T-helper 9 cell (primary cell): ENCODE results near the gene CDCA8.

Experiments used
- DNase-seq: peaks from one replicate; pipeline ENCODE4 v3.0.0-alpha.2; 2020
- total RNA-seq, 2 donors: gene quantifications; one replicate each; lab custom pipeline; 2026; lab: John Stamatoyannopoulos, UW

Gene CDCA8
- 0.97 to 1.5 reads per million in 2 donors for total RNA-seq

- peak; percentile 98 for DNase-seq
Observed at GRCh38 chr1:37692078-37692833, at the start of gene CDCA8. Gene CDCA8, plus strand, starts transcription at chr1:37692516. Its CDS starts 175 bp downstream, at chr1:37692691.

GRCh38 chr1:37647281-37647680 lies 45.0 kb upstream of the CDCA8 start:
- DNase-seq = no peak

GRCh38 chr1:37650173-37650572 lies 42.1 kb upstream of the CDCA8 start:
- DNase-seq = no peak

- DNase-seq = no peak
Observed at GRCh38 chr1:37650721-37651120, 41.6 kb upstream of the CDCA8 start.

- no peak for DNase-seq
Observed at GRCh38 chr1:37651803-37652202, 40.5 kb upstream of the CDCA8 start.

GRCh38 chr1:37652976-37653375 lies 39.3 kb upstream of the CDCA8 start:
- DNase-seq = no peak

- no peak for DNase-seq
Observed at GRCh38 chr1:37653906-37654305, 38.4 kb upstream of the CDCA8 start.

GRCh38 chr1:37655274-37655673 lies 37.0 kb upstream of the CDCA8 start:
- no peak for DNase-seq

GRCh38 chr1:37656026-37656425 lies 36.3 kb upstream of the CDCA8 start:
- no peak for DNase-seq

- DNase-seq = no peak
Observed at GRCh38 chr1:37656881-37657280, 35.4 kb upstream of the CDCA8 start.

GRCh38 chr1:37657620-37658412 lies 34.5 kb upstream of the CDCA8 start:
- DNase-seq = no peak

- DNase-seq = no peak
Observed at GRCh38 chr1:37658486-37658885, 33.8 kb upstream of the CDCA8 start.

- DNase-seq = no peak
Observed at GRCh38 chr1:37660664-37661063, 31.7 kb upstream of the CDCA8 start.

- DNase-seq = no peak
Observed at GRCh38 chr1:37661401-37661800, 30.9 kb upstream of the CDCA8 start.

- DNase-seq = no peak
Observed at GRCh38 chr1:37662031-37662755, 30.1 kb upstream of the CDCA8 start.

- no peak for DNase-seq
Observed at GRCh38 chr1:37663426-37664000, 28.8 kb upstream of the CDCA8 start.

- DNase-seq = no peak
Observed at GRCh38 chr1:37666241-37666867, 26.0 kb upstream of the CDCA8 start.

- DNase-seq = no peak
Observed at GRCh38 chr1:37667023-37667671, 25.2 kb upstream of the CDCA8 start.

GRCh38 chr1:37670133-37670532 lies 22.2 kb upstream of the CDCA8 start:
- DNase-seq = no peak

- no peak for DNase-seq
Observed at GRCh38 chr1:37671261-37671660, 21.1 kb upstream of the CDCA8 start.

GRCh38 chr1:37672136-37672870 lies 20.0 kb upstream of the CDCA8 start:
- DNase-seq = no peak
